B cell (primary cell): Measurements from ENCODE around the gene POLR1C. TPM values are rescaled to one million over a fixed set of nuclear protein-coding genes. Genes with fewer than 3 reads are reported as not detected.

Experiments used
- ATAC-seq: fragments of 200-7000 bp; cut with Tn5 transposase; one replicate; pipeline ENCODE4 v1.10.0; 2021; ENCODE audit warnings: low read depth, mild to moderate bottlenecking, moderate number of reproducible peaks, moderate library complexity
- CTCF ChIA-PET: fragments of 350-600 bp; sonication (Branson Sonifier 250); formaldehyde crosslinking; loops from one replicate; lab custom pipeline; 2021; ENCODE audit warnings: antibody characterized with exemption, inconsistent platforms; lab: Charles Lee
- POLR2A ChIA-PET: fragments of 350-600 bp; sonication (Branson Sonifier 250); formaldehyde crosslinking; loops from one replicate; lab custom pipeline; 2021; ENCODE audit warnings: antibody characterized with exemption; lab: Charles Lee
- DNase-seq: peaks from one replicate; pipeline ENCODE4 v3.0.0; 2013
- H2AFZ ChIP-seq: 2 replicates; pipeline ENCODE4 v1.6.1; 2012; ENCODE audit warnings: mild to moderate bottlenecking, low read depth, low read length; ENCODE audit not compliant: insufficient read depth, poor library complexity, severe bottlenecking
- H3K27ac ChIP-seq, 2 donors: 1 replicate in 1 of 2; 2 replicates in 1 of 2; pipeline ENCODE4 v1.5.1; 2012 to 2013; ENCODE audit warnings: low read length in 2 of 2, mild to moderate bottlenecking in 2 of 2, moderate library complexity in 1 of 2
- H3K27me3 ChIP-seq, 4 experiments: fragments of 200-600 bp in 1 of 4; sonication (generic) in 1 of 4; replicated peaks in 1 of 4; 1 replicate in 2 of 4; 2 replicates in 2 of 4; pipeline versions ENCODE4 v1.6.1 to v1.7.0; 2013 to 2016; ENCODE audit warnings: low read length in 3 of 4, mild to moderate bottlenecking in 2 of 4, mixed read lengths in 1 of 4, moderate library complexity in 1 of 4; ENCODE audit not compliant: insufficient read depth in 4 of 4, control insufficient read depth in 3 of 4; ENCODE audit errors: control extremely low read depth in 1 of 4
- H3K36me3 ChIP-seq, 2 experiments: replicated peaks in 1 of 2; 1 replicate in 1 of 2; 2 replicates in 1 of 2; pipeline versions ENCODE4 v1.6.1 to v1.7.1; 2013; ENCODE audit warnings: low read length in 1 of 2; ENCODE audit not compliant: insufficient read depth in 2 of 2, control insufficient read depth in 1 of 2; ENCODE audit errors: control extremely low read depth in 1 of 2, extremely low read depth in 1 of 2
- H3K4me1 ChIP-seq, 2 donors: fragments of 200-600 bp in 1 of 2; sonication (generic) in 1 of 2; 1 replicate in 1 of 2; 2 replicates in 1 of 2; pipeline versions ENCODE4 v1.5.1 to v1.6.1; 2013 to 2017; ENCODE audit warnings: low read length in 2 of 2; ENCODE audit not compliant: control insufficient read depth in 2 of 2, insufficient read depth in 2 of 2
- H3K4me2 ChIP-seq: replicated peaks from 2 replicates; pipeline ENCODE3; 2012; ENCODE audit warnings: mild to moderate bottlenecking, low read depth, low read length; ENCODE audit not compliant: poor library complexity, severe bottlenecking
- H3K4me3 ChIP-seq, 5 experiments: fragments of 200-600 bp in 1 of 5; sonication (generic) in 1 of 5; 1 replicate in 3 of 5; 2 replicates in 2 of 5; pipeline versions ENCODE4 v1.5.1 to v1.7.0; 2011 to 2016; ENCODE audit warnings: low read length in 4 of 5, mild to moderate bottlenecking in 4 of 5, low read depth in 2 of 5, control low read depth in 1 of 5, moderate library complexity in 1 of 5; ENCODE audit not compliant: insufficient read depth in 1 of 5; ENCODE audit errors: control extremely low read depth in 1 of 5, extremely low read depth in 1 of 5
- H3K79me2 ChIP-seq: fragments of 200-600 bp; sonication (generic); one replicate; pipeline ENCODE4 v1.6.0; 2016; ENCODE audit warnings: low read length; ENCODE audit not compliant: control insufficient read depth, insufficient read depth
- H3K9ac ChIP-seq: fragments of 200-600 bp; sonication (generic); 2 replicates; pipeline ENCODE4 v1.6.1; 2017; ENCODE audit warnings: mild to moderate bottlenecking, low read length, moderate library complexity
- H3K9me3 ChIP-seq, 3 donors: one replicate each; pipeline versions ENCODE4 v1.6.1 to v1.7.1; 2013; ENCODE audit warnings: low read length in 2 of 3; ENCODE audit not compliant: control insufficient read depth in 2 of 3, insufficient read depth in 1 of 3; ENCODE audit errors: control extremely low read depth in 1 of 3
- H4K20me1 ChIP-seq: 2 replicates; pipeline ENCODE4 v1.6.0; 2012; ENCODE audit warnings: mild to moderate bottlenecking, low read length; ENCODE audit not compliant: insufficient read depth, control insufficient read depth, poor library complexity, severe bottlenecking
- H3K27ac Mint-ChIP-seq: one replicate; pipeline ENCODE4 v1.8.0; 2021; ENCODE audit warnings: mixed read lengths
- H3K27me3 Mint-ChIP-seq: one replicate; pipeline ENCODE4 v1.8.0; 2021; ENCODE audit warnings: mixed read lengths
- H3K4me1 Mint-ChIP-seq: one replicate; pipeline ENCODE4 v1.8.0; 2021; ENCODE audit warnings: mixed read lengths
- H3K4me3 Mint-ChIP-seq: one replicate; pipeline ENCODE4 v1.8.0; 2021; ENCODE audit warnings: mixed read lengths
- H3K9me3 Mint-ChIP-seq: one replicate; pipeline ENCODE4 v1.8.0; 2022; ENCODE audit warnings: mixed read lengths; ENCODE audit not compliant: insufficient read depth
- EZH2 ChIP-seq: IDR thresholded peaks from 2 replicates; pipeline ENCODE4 v1.6.1; 2012; ENCODE audit warnings: borderline replicate concordance, low read depth, mild to moderate bottlenecking, moderate library complexity, low read length; ENCODE audit not compliant: insufficient read depth, poor library complexity, severe bottlenecking
- WGBS: methylation state at CpG from one replicate; pipeline ENCODE4 v1.1.5; 2013; ENCODE audit warnings: missing lambda C conversion rate; ENCODE audit not compliant: insufficient coverage; 5-methylcytosine and 5-hydroxymethylcytosine counted together
- intact Hi-C: fragments of 100-400 bp; cut with micrococcal nuclease; formaldehyde crosslinking; loops from one replicate; pipeline ENCODE4 v1.10.0; 2022
- polyA plus RNA-seq: library from polyadenylated mRNA; depleted of rRNA; stranded (reverse); fragments of >200 nt; gene quantifications from 2 replicates; pipeline ENCODE4 v1.2.3, GENCODE V29; 2012
- total RNA-seq, 2 donors: library from RNA; stranded (reverse); fragments of 120-200 nt in 1 of 2; gene quantifications; 1 replicate in 1 of 2; 2 replicates in 1 of 2; pipeline versions ENCODE4 v1.2.3 to v1.2.4, GENCODE V29; 2013 to 2022
- TF ChIP-seq, protein P1 (sequence below): fragments of 200-600 bp; IDR thresholded peaks from one replicate; pipeline ENCODE4 v1.8.0; 2022; ENCODE audit warnings: antibody characterized with exemption, mild to moderate bottlenecking

The POLR1C gene
- total and polyA plus RNA-seq, 2 donors (not counting 1 experiment from before 2014, with no cell fraction given): 21.4 to 43.3 TPM

DNA sequence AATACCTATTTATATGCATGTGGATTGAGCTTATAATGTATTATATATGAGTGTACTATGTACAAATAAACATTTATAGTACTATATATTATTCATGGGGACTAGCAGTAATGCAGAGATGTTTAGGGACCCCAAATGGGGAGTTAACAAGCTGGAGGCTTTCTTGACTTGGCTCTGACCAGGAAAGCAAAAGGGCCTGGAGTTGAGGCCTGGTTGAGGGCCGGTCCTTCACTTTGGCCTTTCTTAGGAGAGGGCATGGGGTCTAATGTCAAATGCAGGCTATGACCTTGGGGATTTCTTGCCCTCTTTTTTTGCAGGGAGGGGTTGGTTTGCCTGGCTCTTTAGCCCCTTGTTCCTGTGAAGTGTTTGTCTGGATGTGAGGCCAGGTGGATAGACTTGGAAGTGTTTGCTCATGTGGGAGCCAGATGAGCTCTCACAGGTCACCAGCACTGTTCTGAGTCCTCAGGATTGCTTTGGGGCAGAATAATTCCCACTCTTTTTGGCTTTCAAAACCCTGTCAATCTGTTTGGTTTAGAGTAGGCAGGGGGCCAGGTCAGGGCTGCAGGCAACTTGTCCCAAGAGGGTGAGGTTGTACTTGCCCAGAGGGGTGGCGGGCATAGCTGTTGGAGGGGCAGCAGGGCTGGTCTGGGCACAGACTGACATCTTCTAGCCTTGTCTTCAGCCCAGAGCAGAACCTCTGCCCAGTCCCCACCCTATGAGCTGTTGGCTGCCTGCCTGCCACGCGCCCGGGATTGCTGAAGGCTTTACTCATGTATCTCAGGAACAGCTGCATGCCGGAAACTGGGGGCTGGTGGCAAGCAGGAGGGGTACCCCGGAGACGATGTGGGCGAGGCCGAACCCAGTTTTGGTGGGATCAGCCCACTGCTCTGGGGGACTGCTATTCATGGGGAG lies 24.9 kb upstream of the POLR1C start:
- peaks cover 6% of the 10 kb centered on the region for H4K20me1 ChIP-seq
- no peak overlapping the region for H3K4me2 ChIP-seq
- peaks cover 0 to 6% of the 10 kb centered on the region in 2 donors for H3K4me1 ChIP-seq
- no peak overlapping the region for H3K27ac ChIP-seq
- H3K36me3 ChIP-seq: peaks cover 0 to 27% of the 10 kb centered on the region in 2 experiments
- no peaks in the 10 kb centered on the region for H3K27me3 ChIP-seq
- no peaks in the 10 kb centered on the region for H3K9me3 ChIP-seq
- no peak overlapping the region for H3K9ac ChIP-seq
- Mint-ChIP-seq H3K27me3 (no peaks in the 10 kb centered on the region), H3K27ac (no peak overlapping the region), H3K4me1 (peaks cover 18% of the 10 kb centered on the region), H3K4me3 (no peak overlapping the region), H3K9me3 (no peaks in the 10 kb centered on the region)
- DNase-seq (no peak), ATAC-seq (no peak)
- no peak overlapping the region for H2AFZ ChIP-seq
- TF ChIP-seq, protein P1, sequence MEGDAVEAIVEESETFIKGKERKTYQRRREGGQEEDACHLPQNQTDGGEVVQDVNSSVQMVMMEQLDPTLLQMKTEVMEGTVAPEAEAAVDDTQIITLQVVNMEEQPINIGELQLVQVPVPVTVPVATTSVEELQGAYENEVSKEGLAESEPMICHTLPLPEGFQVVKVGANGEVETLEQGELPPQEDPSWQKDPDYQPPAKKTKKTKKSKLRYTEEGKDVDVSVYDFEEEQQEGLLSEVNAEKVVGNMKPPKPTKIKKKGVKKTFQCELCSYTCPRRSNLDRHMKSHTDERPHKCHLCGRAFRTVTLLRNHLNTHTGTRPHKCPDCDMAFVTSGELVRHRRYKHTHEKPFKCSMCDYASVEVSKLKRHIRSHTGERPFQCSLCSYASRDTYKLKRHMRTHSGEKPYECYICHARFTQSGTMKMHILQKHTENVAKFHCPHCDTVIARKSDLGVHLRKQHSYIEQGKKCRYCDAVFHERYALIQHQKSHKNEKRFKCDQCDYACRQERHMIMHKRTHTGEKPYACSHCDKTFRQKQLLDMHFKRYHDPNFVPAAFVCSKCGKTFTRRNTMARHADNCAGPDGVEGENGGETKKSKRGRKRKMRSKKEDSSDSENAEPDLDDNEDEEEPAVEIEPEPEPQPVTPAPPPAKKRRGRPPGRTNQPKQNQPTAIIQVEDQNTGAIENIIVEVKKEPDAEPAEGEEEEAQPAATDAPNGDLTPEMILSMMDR: no peak
- no peak for TF ChIP-seq EZH2
- POLR2A ChIA-PET: no interaction called here
- CTCF ChIA-PET: interaction anchor here (1.5 to 8.0 kb wide), 3 partner anchors 12 to 317 kb away, joined by 3 to 69 read pairs (median 3); no protein-coding TSS in a partner anchor
- intact Hi-C loops: no loop called here
- H3K4me3 ChIP-seq: no peak overlapping the region
- WGBS: 99% methylated on average over 10 of the region's 10 CpGs
- H3K79me2 ChIP-seq: peaks cover 30% of the 10 kb centered on the region

- H3K79me2 ChIP-seq: peaks cover 30% of the 10 kb centered on the region
- TF ChIP-seq, protein P1: no peak
- TF ChIP-seq EZH2: no peak
These were observed 24.2 kb upstream of the POLR1C start for GRCh38 chr6:43492673-43493072.

More at GRCh38 chr6:43492673-43493072, 24.2 kb upstream of the POLR1C start:
- Histone ChIP-seq H3K36me3 (peaks cover 0 to 31% of the 10 kb centered on the region in 2 experiments), H2AFZ (no peak overlapping the region), H3K27me3 (no peaks in the 10 kb centered on the region), H3K9ac (no peak overlapping the region), H4K20me1 (no peaks in the 10 kb centered on the region), H3K4me1 (peaks cover 0 to 6% of the 10 kb centered on the region in 2 donors), H3K4me2 (no peak overlapping the region), H3K4me3 (no peak overlapping the region), H3K27ac (no peak overlapping the region), H3K9me3 (no peaks in the 10 kb centered on the region)
- intact Hi-C loops: no loop called here
- Mint-ChIP-seq H3K4me1 (peaks cover 18% of the 10 kb centered on the region), H3K4me3 (no peak overlapping the region), H3K27ac (no peak overlapping the region), H3K9me3 (no peaks in the 10 kb centered on the region), H3K27me3 (no peaks in the 10 kb centered on the region)
- POLR2A ChIA-PET: interaction anchor here (0.6 kb wide), 1 partner anchor 22 kb away, joined by 3 read pairs; no protein-coding TSS in a partner anchor
- ATAC-seq (no peak), DNase-seq (no peak)
- 100% methylated on average over 3 of the region's 3 CpGs for WGBS
- CTCF ChIA-PET: interaction anchor here (0.6 to 8.0 kb wide), 5 partner anchors 9 to 701 kb away, joined by 3 to 69 read pairs (median 3); no protein-coding TSS in a partner anchor
